ENCODE results near the gene OBI1. TPM values are rescaled to one million over a fixed set of nuclear protein-coding genes. Genes with fewer than 3 reads are reported as not detected.

Gene OBI1
- total and polyA plus RNA-seq, 10 of the 15 experiments (the other 5 are each of a cell fraction or from before 2014, with no cell fraction given), result 15.5 to 34.2 (median 22.0) TPM

DNA sequence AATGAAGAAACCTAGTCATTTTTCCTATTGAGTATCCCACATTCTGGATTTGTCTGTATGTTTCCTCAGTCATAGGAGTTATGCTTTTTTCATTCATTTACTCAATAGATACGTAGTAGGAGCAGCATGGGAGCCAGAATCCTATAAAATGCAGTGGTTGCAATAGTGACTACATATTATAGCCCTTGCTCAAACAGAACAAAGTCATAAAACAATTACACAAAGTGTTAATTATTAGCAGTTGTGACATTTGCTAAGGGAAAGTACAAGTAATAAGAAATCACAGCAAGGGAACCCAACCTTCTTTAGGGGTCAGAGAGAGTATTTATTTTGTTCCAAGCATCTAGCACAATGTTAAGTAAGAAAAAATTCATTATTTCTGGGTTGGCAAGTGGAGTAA, 27.9 kb downstream of the OBI1 start:
- H2AFZ ChIP-seq (ENCODE audit: control insufficient read depth, low read depth, low read length), result no peak overlapping the region
- H4K20me1 ChIP-seq (ENCODE audit: control insufficient read depth, insufficient read depth), result no peaks in the 10 kb centered on the region
- in situ Hi-C loops (cut with MboI) (loop anchor here (25.0 kb wide), 1 partner anchor 1619 kb away; no protein-coding TSS in a partner anchor), intact Hi-C loops (cut with micrococcal nuclease; ENCODE audit: unreplicated experiment) (no loop called here)
- H3K4me2 ChIP-seq (ENCODE audit: control insufficient read depth, insufficient read depth), result no peak overlapping the region
- no peak for DNase-seq (ENCODE audit: low read depth, low spot score)
- no peak overlapping the region for H3K9ac ChIP-seq (ENCODE audit: control insufficient read depth, insufficient read depth, low read length)
- no TSS peak for BruUV-seq (replicated peaks)
- no peak overlapping the region for H3K27ac ChIP-seq (ENCODE audit: control insufficient read depth, insufficient read depth)
- no peak overlapping the region for H3K4me3 ChIP-seq
- H3K9me3 ChIP-seq (replicated peaks; ENCODE audit: control insufficient read depth, insufficient read depth, low read length), result no peaks in the 10 kb centered on the region
- no peak for FAIRE-seq
- CTCF ChIA-PET, result no interaction called here
- SMC1A ChIA-PET (ENCODE audit: uncharacterized antibody, unreplicated experiment), result interaction anchor here (1.2 kb wide), 1 partner anchor 9 kb away, joined by 4 read pairs; no protein-coding TSS in a partner anchor
- RAD21 ChIA-PET (ENCODE audit: unreplicated experiment), result no interaction called here
- ATAC-seq, result no peak
- H3K79me2 ChIP-seq (ENCODE audit: control insufficient read depth, insufficient read depth, low read length), result no peaks in the 10 kb centered on the region
- no peaks in the 10 kb centered on the region for H3K4me1 ChIP-seq (ENCODE audit: control insufficient read depth, insufficient read depth, low read length)
- TF ChIP-seq HDGF (IDR thresholded peaks at IDR 0.05) (no peak), SIX5 (IDR thresholded peaks at IDR 0.05; ENCODE audit: low read depth, low read length, severe bottlenecking) (no peak), RBBP5 (conservative IDR thresholded peaks at IDR 0.05) (no peak), IRF5 (IDR thresholded peaks at IDR 0.05; ENCODE audit: borderline replicate concordance) (no peak), FOS (IDR thresholded peaks at IDR 0.05; ENCODE audit: borderline replicate concordance, extremely low read depth, insufficient read length) (no peak), SIN3A (IDR thresholded peaks at IDR 0.05; ENCODE audit: low read depth, low read length) (no peak), DPF2 (IDR thresholded peaks at IDR 0.05) (no peak), BRCA1 (IDR thresholded peaks at IDR 0.05; ENCODE audit: low read depth, low read length) (no peak)
- no peaks in the 10 kb centered on the region for H3K27me3 ChIP-seq (replicated peaks in 1 of 2; ENCODE audit: control insufficient read depth in 2 of 2, insufficient read depth in 2 of 2, low read length in 1 of 2)
- 92% methylated on average over 1 of the region's 1 CpG for WGBS (ENCODE audit: insufficient coverage, insufficient replicate concordance, low lambda C conversion rate, missing lambda C conversion rate)
- POLR2A ChIA-PET, result no interaction called here
- peaks cover 1 to 11% of the 10 kb centered on the region in 2 experiments; a peak in 3 of 4 replicates for H3K36me3 ChIP-seq (ENCODE audit: control insufficient read depth in 2 of 2, insufficient read depth in 2 of 2, low read length in 1 of 2)
